GM12878 (cell line): ENCODE results near the gene SEMA5A. TPM values are rescaled to one million over a fixed set of nuclear protein-coding genes. Genes with fewer than 3 reads are reported as not detected.
"Not testable (repeated sequence)": the region's sequence is repeated elsewhere in the genome, so short reads cannot be mapped to it uniquely, and the experiment has no call there.

Experiments used
- ATAC-seq: fragments of 200-7000 bp; cut with Tn5 transposase; 3 replicates; pipeline ENCODE4 v1.9.1; 2020; ENCODE audit warnings: mild to moderate bottlenecking, moderate library complexity
- BruUV-seq: library from RNA; stranded (reverse); fragments of 400-500 nt; replicated peaks from 2 replicates; lab custom pipeline; 2021; lab: Mats Ljungman, UMichigan
- CTCF ChIA-PET: fragments of 300-600 bp; sonication (Branson Sonifier 250); formaldehyde crosslinking; extraction: SDS; loops from one replicate; lab custom pipeline; 2021; ENCODE audit warnings: inconsistent platforms; lab: Yijun Ruan, JAX
- POLR2A ChIA-PET: fragments of 350-600 bp; formaldehyde crosslinking; extraction: SDS; loops from one replicate; lab custom pipeline; 2021; ENCODE audit warnings: inconsistent platforms; lab: Charles Lee
- RAD21 ChIA-PET: fragments of 300-600 bp; sonication (Branson Sonifier 250); formaldehyde crosslinking; loops from one replicate; lab custom pipeline; 2023; ENCODE audit warnings: antibody characterized with exemption; ENCODE audit not compliant: unreplicated experiment; lab: Charles Lee
- SMC1A ChIA-PET: fragments of 300-600 bp; sonication (Branson Sonifier 250); formaldehyde crosslinking; loops from one replicate; lab custom pipeline; 2023; ENCODE audit not compliant: unreplicated experiment, uncharacterized antibody; lab: Charles Lee
- DNase-seq: peaks from one replicate; pipeline ENCODE4 v3.0.0-alpha.2; 2011; ENCODE audit warnings: low read depth, low spot score
- FAIRE-seq: peaks from 3 replicates; lab custom pipeline; 2011; peaks lifted over from hg19 to GRCh38; lab: Jason Lieb, UNC
- H2AFZ ChIP-seq: 2 replicates; pipeline ENCODE4 v1.6.0; 2011; ENCODE audit warnings: low read depth, low read length, control low read depth; ENCODE audit not compliant: control insufficient read depth
- H3K27ac ChIP-seq: 2 replicates; pipeline ENCODE4 v1.5.1; 2011; ENCODE audit warnings: control low read depth; ENCODE audit not compliant: control insufficient read depth, insufficient read depth
- H3K27me3 ChIP-seq, 2 experiments: replicated peaks in 1 of 2; 2 replicates each; pipeline versions ENCODE4 v1.6.0 to v1.6.1; 2011; ENCODE audit warnings: low read length in 1 of 2; ENCODE audit not compliant: control insufficient read depth in 2 of 2, insufficient read depth in 2 of 2
- H3K36me3 ChIP-seq, 2 experiments: 2 replicates each; pipeline ENCODE4 v1.5.1; 2011; ENCODE audit warnings: low read length in 1 of 2; ENCODE audit not compliant: control insufficient read depth in 2 of 2, insufficient read depth in 2 of 2
- H3K4me1 ChIP-seq: 2 replicates; pipeline ENCODE4 v1.6.1; 2011; ENCODE audit warnings: mild to moderate bottlenecking, low read length, moderate library complexity, mixed read lengths; ENCODE audit not compliant: control insufficient read depth, insufficient read depth
- H3K4me2 ChIP-seq: 2 replicates; pipeline ENCODE4 v1.6.0; 2011; ENCODE audit warnings: control low read depth; ENCODE audit not compliant: control insufficient read depth, insufficient read depth
- H3K4me3 ChIP-seq: fragments of 200-600 bp; sonication (generic); 2 replicates; pipeline ENCODE4 v1.5.1; 2016
- H3K79me2 ChIP-seq: 2 replicates; pipeline ENCODE4 v1.6.0; 2011; ENCODE audit warnings: low read length; ENCODE audit not compliant: control insufficient read depth, insufficient read depth
- H3K9ac ChIP-seq: 2 replicates; pipeline ENCODE4 v1.8.0; 2011; ENCODE audit warnings: low read length, control low read depth, mixed read lengths; ENCODE audit not compliant: control insufficient read depth, insufficient read depth
- H3K9me3 ChIP-seq: replicated peaks from 3 replicates; pipeline ENCODE4 v1.5.1; 2011; ENCODE audit warnings: mild to moderate bottlenecking, low read length; ENCODE audit not compliant: control insufficient read depth, insufficient read depth
- H4K20me1 ChIP-seq: 2 replicates; pipeline ENCODE4 v1.6.0; 2011; ENCODE audit not compliant: control insufficient read depth, insufficient read depth
- CBX3 ChIP-seq: fragments of 200-600 bp; sonication (generic); IDR thresholded peaks from 2 replicates; pipeline ENCODE4 v1.6.1; 2016; ENCODE audit warnings: low read depth, borderline replicate concordance
- CHD1 ChIP-seq: IDR thresholded peaks from 2 replicates; pipeline ENCODE4 v1.6.1; 2012; ENCODE audit warnings: low read depth, low read length, improper control_type of control experiment
- EGR1 ChIP-seq, 2 experiments: IDR thresholded peaks; 1 replicate in 1 of 2; 2 replicates in 1 of 2; pipeline ENCODE4 v1.6.1; 2011 to 2012; ENCODE audit warnings: low read depth in 2 of 2, low read length in 2 of 2, borderline replicate concordance in 1 of 2, mild to moderate bottlenecking in 1 of 2, moderate library complexity in 1 of 2
- EZH2 ChIP-seq: IDR thresholded peaks from 2 replicates; pipeline ENCODE4 v1.6.1; 2012; ENCODE audit warnings: low read depth, mild to moderate bottlenecking, control low read depth, inconsistent platforms, low read length, borderline replicate concordance; ENCODE audit not compliant: control insufficient read depth
- FOXM1 ChIP-seq: IDR thresholded peaks from 2 replicates; pipeline ENCODE4 v1.6.1; 2012; ENCODE audit warnings: low read depth, mild to moderate bottlenecking, inconsistent platforms, low read length, moderate library complexity
- MTA3 ChIP-seq: IDR thresholded peaks from 2 replicates; pipeline ENCODE4 v1.6.1; 2012; ENCODE audit warnings: low read length, inconsistent platforms, borderline replicate concordance
- NFIC ChIP-seq: IDR thresholded peaks from 2 replicates; pipeline ENCODE4 v1.6.1; 2012; ENCODE audit warnings: low read depth, mild to moderate bottlenecking, inconsistent platforms, low read length, moderate library complexity
- RAD21 ChIP-seq: IDR thresholded peaks from 2 replicates; pipeline ENCODE4 v1.6.1; 2011; ENCODE audit warnings: mild to moderate bottlenecking, low read depth, low read length, moderate library complexity; ENCODE audit not compliant: insufficient read depth
- STAT1 ChIP-seq: fragments of 450-650 bp; conservative IDR thresholded peaks from 2 replicates; pipeline ENCODE4 v1.6.1; 2014; ENCODE audit warnings: antibody characterized with exemption, mild to moderate bottlenecking
- TCF7 ChIP-seq: IDR thresholded peaks from 2 replicates; pipeline ENCODE4 v1.6.1; 2014; ENCODE audit warnings: antibody characterized with exemption, borderline replicate concordance
- YBX1 ChIP-seq: fragments of 450-650 bp; IDR thresholded peaks from 2 replicates; pipeline ENCODE4 v1.6.1; 2016; ENCODE audit warnings: antibody characterized with exemption
- WGBS: methylation state at CpG from one replicate; pipeline ENCODE4 v1.1.6; 2016; ENCODE audit warnings: low lambda C conversion rate; ENCODE audit not compliant: insufficient replicate concordance, insufficient coverage; ENCODE audit errors: missing lambda C conversion rate; 5-methylcytosine and 5-hydroxymethylcytosine counted together
- in situ Hi-C: fragments of 300-500 bp; cut with MboI; formaldehyde crosslinking; loops from 9 replicates; pipeline ENCODE4 v1.14.3; 2018; ENCODE audit warnings: mixed read lengths
- intact Hi-C: fragments of 100-400 bp; cut with micrococcal nuclease; formaldehyde crosslinking; loops from one replicate; pipeline ENCODE4 v1.14.2; 2022; ENCODE audit not compliant: unreplicated experiment
- polyA plus RNA-seq, 11 experiments: library from polyadenylated mRNA; depleted of rRNA in 4 of 11; unstranded in 6 of 11; stranded (reverse) in 5 of 11; fragments of >200 nt; fragmentation: Nextera tagmentation in 4 of 11; fragmentation: Illumina TruSeq in 1 of 11; extraction: Ambion mirVana in 4 of 11; extraction: Trizol in 1 of 11; gene quantifications; 1 replicate in 1 of 11; 2 replicates in 10 of 11; pipeline versions ENCODE4 v1.2.1 to v1.2.3, GENCODE V29; 2011 to 2016; ENCODE audit warnings: inconsistent platforms in 2 of 11, missing spikeins in 2 of 11, low read depth in 1 of 11
- total RNA-seq, 4 experiments: library from RNA; depleted of rRNA in 3 of 4; stranded (reverse); fragments of >200 nt in 3 of 4; fragmentation: Illumina TruSeq in 1 of 4; extraction: Trizol in 1 of 4; gene quantifications; 2 replicates each; pipeline versions ENCODE4 v1.2.1 to v1.2.3, GENCODE V29; 2013 to 2021
- TF ChIP-seq, protein P1 (sequence below): fragments of 450-650 bp; IDR thresholded peaks from 2 replicates; pipeline ENCODE4 v1.6.1; 2017; ENCODE audit warnings: borderline replicate concordance
- TF ChIP-seq, protein P2 (sequence below): fragments of 450-650 bp; IDR thresholded peaks from 2 replicates; pipeline ENCODE4 v1.6.1; 2014; ENCODE audit warnings: mild to moderate bottlenecking

Gene SEMA5A
- total and polyA plus RNA-seq, 10 of the 15 experiments (the other 5 are each of a cell fraction or from before 2014, with no cell fraction given) = 0.03 to 2.4 (median 0.09) TPM; not detected in 1

DNA sequence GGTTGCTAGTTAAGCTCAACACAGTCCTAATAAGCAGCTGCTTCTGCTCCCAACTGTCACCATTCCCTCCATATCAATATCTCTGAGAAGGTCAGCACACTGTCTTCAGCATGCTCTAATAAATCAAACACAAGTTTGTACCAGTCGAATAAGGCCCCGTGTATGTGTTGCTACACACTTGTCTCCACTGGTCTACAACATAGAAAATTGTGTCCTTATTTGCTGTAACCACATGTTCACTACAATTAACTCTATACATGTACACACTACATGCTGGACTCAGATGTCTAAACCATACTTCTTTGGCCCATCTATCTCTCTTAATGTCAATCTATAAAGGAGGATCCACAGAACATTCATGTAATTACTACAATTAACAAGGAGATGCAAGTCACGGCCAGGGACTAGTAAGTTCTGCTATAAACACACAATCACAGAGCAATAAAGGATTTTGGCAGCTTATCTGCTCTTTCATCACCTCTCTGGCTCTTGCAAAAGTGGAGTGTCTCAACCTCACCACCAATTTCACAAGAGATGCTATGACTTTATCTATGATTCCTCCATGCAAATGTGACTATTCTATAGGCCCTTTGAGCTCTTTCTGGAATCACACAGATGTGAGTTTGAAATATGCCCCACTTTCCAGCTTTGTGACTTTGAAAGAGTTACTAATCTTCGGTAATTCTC is 143.9 kb downstream of the SEMA5A start (continued):
- TF ChIP-seq YBX1 (no peak), FOXM1 (no peak), EGR1 (IDR thresholded peaks at IDR 0.05; ENCODE audit: borderline replicate concordance in 1 of 2, low read depth in 2 of 2, low read length in 2 of 2) (no peak)

DNA sequence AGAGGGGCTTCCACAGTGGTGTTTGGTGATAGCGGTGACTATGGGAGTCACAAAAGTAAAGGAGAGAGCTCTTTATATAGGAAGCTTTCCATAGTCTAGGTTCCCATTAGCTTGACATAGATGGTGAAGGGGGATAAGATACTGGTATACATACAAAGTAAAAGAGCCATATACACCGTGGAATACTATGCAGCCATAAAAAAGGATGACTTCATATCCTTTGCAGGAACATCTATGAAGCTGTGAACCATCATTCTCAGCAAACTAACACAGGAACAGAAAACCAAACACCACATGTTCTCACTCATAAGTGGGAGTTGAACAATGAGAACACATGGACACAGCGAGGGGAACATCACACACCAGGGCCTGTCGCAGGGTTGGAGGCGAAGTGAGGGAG is 146.1 kb downstream of the SEMA5A start:
- RAD21 ChIA-PET, H2AFZ ChIP-seq, H3K4me1 ChIP-seq, intact Hi-C loops, POLR2A ChIA-PET, DNase-seq, FAIRE-seq, H3K27me3 ChIP-seq, in situ Hi-C loops, H4K20me1 ChIP-seq, H3K9me3 ChIP-seq, ATAC-seq, H3K4me3 ChIP-seq, BruUV-seq, H3K79me2 ChIP-seq, H3K9ac ChIP-seq, SMC1A ChIA-PET, H3K4me2 ChIP-seq, H3K27ac ChIP-seq, H3K36me3 ChIP-seq: not testable (repeated sequence)
- 53% methylated on average over 5 of the region's 5 CpGs for WGBS
- CTCF ChIA-PET = interaction anchor here (0.6 kb wide), 1 partner anchor 36 kb away, joined by 3 read pairs; no protein-coding TSS in a partner anchor

DNA sequence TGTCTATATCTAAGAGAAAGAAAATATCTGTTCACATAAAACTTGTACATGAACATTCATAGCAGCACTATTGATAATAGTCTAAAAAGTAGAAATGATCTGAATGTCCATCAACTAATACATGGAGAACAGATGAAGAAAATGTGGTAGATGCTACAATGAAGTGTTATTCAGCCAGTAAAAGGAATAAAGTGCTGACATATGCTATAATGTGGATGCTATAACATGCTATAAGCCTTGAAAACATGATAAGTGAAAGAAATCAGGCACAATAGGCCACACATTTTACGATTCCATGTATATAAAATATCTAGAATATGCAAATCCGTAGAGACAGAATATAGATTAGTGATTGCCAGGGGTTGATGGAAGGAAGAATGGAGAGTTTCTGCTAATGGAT is 146.8 kb downstream of the SEMA5A start:
- Histone ChIP-seq H3K4me1 (no peaks in the 10 kb centered on the region), H3K4me2 (no peak overlapping the region)
- CTCF ChIA-PET = no interaction called here

More for the DNA sequence above, 146.8 kb downstream of the SEMA5A start:
- no peak overlapping the region for H2AFZ ChIP-seq
- RAD21 ChIA-PET = no interaction called here
- H3K4me3 ChIP-seq = no peak overlapping the region
- no peaks in the 10 kb centered on the region for H3K79me2 ChIP-seq
- H3K36me3 ChIP-seq = no peaks in the 10 kb centered on the region
- in situ Hi-C loops = no loop called here
- POLR2A ChIA-PET = no interaction called here
- intact Hi-C loops = no loop called here
- H3K27me3 ChIP-seq = no peaks in the 10 kb centered on the region
- no TSS peak for BruUV-seq
- no peaks in the 10 kb centered on the region; the same call in 2 of the 3 replicates for H3K9me3 ChIP-seq
- H3K9ac ChIP-seq = no peak overlapping the region
- 23% methylated on average over 2 of the region's 2 CpGs for WGBS
- no peak for FAIRE-seq
- no peak overlapping the region for H3K27ac ChIP-seq
- no peaks in the 10 kb centered on the region for H4K20me1 ChIP-seq
- TF ChIP-seq EZH2 (no peak), RAD21 (no peak), NFIC (no peak), CHD1 (no peak), STAT1 (no peak), MTA3 (no peak), TCF7 (no peak), CBX3 (no peak)
- TF ChIP-seq, protein P1, sequence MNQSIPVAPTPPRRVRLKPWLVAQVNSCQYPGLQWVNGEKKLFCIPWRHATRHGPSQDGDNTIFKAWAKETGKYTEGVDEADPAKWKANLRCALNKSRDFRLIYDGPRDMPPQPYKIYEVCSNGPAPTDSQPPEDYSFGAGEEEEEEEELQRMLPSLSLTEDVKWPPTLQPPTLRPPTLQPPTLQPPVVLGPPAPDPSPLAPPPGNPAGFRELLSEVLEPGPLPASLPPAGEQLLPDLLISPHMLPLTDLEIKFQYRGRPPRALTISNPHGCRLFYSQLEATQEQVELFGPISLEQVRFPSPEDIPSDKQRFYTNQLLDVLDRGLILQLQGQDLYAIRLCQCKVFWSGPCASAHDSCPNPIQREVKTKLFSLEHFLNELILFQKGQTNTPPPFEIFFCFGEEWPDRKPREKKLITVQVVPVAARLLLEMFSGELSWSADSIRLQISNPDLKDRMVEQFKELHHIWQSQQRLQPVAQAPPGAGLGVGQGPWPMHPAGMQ = no peak
- TF ChIP-seq, protein P2, sequence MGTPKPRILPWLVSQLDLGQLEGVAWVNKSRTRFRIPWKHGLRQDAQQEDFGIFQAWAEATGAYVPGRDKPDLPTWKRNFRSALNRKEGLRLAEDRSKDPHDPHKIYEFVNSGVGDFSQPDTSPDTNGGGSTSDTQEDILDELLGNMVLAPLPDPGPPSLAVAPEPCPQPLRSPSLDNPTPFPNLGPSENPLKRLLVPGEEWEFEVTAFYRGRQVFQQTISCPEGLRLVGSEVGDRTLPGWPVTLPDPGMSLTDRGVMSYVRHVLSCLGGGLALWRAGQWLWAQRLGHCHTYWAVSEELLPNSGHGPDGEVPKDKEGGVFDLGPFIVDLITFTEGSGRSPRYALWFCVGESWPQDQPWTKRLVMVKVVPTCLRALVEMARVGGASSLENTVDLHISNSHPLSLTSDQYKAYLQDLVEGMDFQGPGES = no peak
- no peak for ATAC-seq
- no peak for DNase-seq
- SMC1A ChIA-PET = no interaction called here
